Daoy (cell line): ENCODE measurements around the gene SDHAF2. TPM values are rescaled to one million over a fixed set of nuclear protein-coding genes. Genes with fewer than 3 reads are reported as not detected.

Experiments used
- total RNA-seq: library from RNA; depleted of rRNA; stranded (reverse); fragments of >200 nt; shearing (Covaris generic); gene quantifications from 2 replicates; pipeline ENCODE4 v1.2.3, GENCODE V29; 2014; rRNA removed

The SDHAF2 gene
- total RNA-seq, 1 experiment from 2014 or later: 61.0 TPM

Other genes starting within 250 kb of the SDHAF2 start
- gene PGA3, start 226.6 kb upstream of the SDHAF2 start, total RNA-seq: not detected in 2 replicates
- gene PGA4, start 207.8 kb upstream of the SDHAF2 start, total RNA-seq: not detected in 2 replicates
- not detected in 2 replicates for gene PGA5, start 188.9 kb upstream of the SDHAF2 start, total RNA-seq
- gene VWCE, start 134.8 kb upstream of the SDHAF2 start, total RNA-seq: not detected in 2 replicates
- gene DDB1, start 97.0 kb upstream of the SDHAF2 start, total RNA-seq: 153 and 180 TPM in 2 replicates
- gene TKFC, start 96.9 kb upstream of the SDHAF2 start, total RNA-seq: 28.0 and 30.6 TPM in 2 replicates
- 12.4 and 14.6 TPM in 2 replicates for gene CYB561A3, start 68.2 kb upstream of the SDHAF2 start, total RNA-seq
- 40.2 and 49.4 TPM in 2 replicates for gene TMEM138, start 67.8 kb upstream of the SDHAF2 start, total RNA-seq
- 8.1 and 12.9 TPM in 2 replicates for gene TMEM216, start 37.5 kb upstream of the SDHAF2 start, total RNA-seq
- 16.6 and 22.3 TPM in 2 replicates for gene CPSF7, start 149 bp upstream of the SDHAF2 start, total RNA-seq
- gene LRRC10B, start 78.6 kb downstream of the SDHAF2 start, total RNA-seq: 0.23 and 1.8 TPM in 2 replicates
- 0.34 and 0.77 TPM in 2 replicates for gene SYT7, start 151.0 kb downstream of the SDHAF2 start, total RNA-seq